HG02642 (cell line): Measurements from ENCODE around the gene CELF5.
A peak's percentile ranks its signal among the peaks of the same experiment; 100 is the strongest.

ENCODE experiments used
- ATAC-seq: cut with Tn5 transposase; IDR thresholded peaks from one replicate; pipeline ENCODE4 v1.9.1; 2021; ENCODE audit warnings: mild to moderate bottlenecking; ENCODE audit not compliant: unreplicated experiment, poor library complexity

Gene CELF5

GRCh38 chr19:3224346-3225168 is at the start of gene CELF5:
Gene CELF5, plus strand, starts transcription at chr19:3224661. Its CDS starts 79 bp downstream, at chr19:3224740.
- ATAC-seq = no peak

- ATAC-seq = no peak
These were observed 48.4 kb upstream of the CELF5 start for GRCh38 chr19:3175781-3176714.

DNA sequence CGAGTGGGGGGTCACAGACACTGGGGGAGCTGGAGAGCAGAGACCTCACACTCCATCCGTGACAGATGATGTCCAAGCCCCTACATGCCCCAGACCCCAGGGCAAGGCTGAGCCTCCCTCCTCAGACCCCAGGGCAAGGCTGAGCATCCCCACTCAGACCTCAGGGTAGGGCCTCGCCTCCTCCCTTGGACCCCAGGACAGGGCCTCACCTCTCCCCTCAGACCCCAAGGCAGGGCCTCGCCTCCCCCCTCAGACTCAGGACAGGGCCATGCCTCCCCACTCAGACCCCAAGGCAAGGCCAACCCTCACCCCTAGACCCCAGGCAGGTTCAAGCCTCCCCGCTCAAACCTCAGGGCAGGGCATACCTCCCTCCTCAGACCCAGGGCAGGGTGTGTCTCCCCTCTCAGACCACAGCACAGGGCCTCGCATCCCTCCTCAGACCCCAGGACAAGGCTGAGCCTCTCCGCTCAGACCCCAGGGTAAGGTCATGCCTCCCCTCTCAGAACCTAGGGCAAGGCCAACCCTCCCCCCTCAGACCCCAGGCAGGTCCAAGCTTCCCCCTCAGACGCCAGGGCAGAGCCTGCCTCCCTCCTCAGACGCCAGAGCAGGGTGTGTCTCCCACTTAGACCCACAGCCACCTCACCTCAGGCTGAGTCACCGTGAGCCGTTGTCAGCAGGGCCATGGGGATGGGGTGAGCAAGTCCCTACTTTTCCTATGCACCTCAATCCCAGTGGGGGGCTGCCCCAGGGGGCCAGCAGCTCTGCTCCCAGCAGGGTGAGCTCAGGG is 47.6 kb upstream of the CELF5 start:
- ATAC-seq = no peak

- ATAC-seq = peak; percentile 30
These were observed 46.0 kb upstream of the CELF5 start, which contains the start of gene S1PR4 for GRCh38 chr19:3178377-3178972. Gene S1PR4, plus strand, starts transcription at chr19:3178769. Its CDS starts 24 bp downstream, at chr19:3178793.

- peak; percentile 21 for ATAC-seq
These were observed 45.3 kb upstream of the CELF5 start for GRCh38 chr19:3178973-3179738.

- no peak for ATAC-seq
These were observed 44.6 kb upstream of the CELF5 start for GRCh38 chr19:3179739-3180293.

DNA sequence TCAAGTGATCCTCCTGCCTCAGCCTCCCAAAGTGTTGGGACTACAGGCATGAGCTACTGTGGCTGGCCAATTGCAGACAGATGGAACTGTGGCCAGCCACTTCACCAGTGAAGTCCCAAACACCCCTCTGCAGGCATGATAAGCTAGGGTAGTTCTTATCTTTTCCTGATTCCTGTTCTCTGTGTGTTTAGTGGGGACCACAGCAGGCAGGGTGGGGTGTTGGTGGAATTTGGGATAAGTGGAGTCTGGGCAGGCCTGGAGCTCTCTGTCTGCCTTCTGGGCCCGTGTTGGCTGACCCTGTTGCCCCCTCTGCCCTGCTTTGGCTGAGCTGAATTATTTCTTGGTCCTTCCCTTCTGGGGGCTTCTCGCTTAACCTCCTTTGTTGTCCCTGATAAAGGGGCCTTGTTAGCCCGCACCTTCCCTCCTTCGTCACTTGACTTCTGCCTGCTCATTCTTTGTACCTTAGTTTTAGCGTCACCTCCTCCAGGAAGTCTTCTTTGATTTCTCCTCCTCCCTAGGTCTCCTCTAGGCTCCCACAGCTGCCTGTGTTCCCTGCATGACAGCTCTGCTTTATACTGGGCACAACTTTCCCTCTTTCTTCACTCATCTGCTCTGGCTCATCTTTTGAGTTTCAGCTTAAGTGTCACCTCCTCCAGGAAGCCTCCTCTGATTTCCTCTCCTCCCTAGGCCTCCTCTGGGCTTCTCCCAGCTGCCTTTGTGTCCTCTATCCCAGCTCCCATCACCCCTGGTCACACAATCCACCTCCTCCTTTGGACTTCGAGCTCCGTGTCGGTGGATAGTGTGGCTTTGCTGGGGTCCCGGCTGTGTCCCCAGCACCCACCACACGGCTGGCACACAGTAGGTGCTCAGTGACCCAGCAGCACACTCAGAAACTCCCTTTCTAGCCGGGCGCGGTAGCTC is 40.5 kb upstream of the CELF5 start:
- ATAC-seq = no peak

DNA sequence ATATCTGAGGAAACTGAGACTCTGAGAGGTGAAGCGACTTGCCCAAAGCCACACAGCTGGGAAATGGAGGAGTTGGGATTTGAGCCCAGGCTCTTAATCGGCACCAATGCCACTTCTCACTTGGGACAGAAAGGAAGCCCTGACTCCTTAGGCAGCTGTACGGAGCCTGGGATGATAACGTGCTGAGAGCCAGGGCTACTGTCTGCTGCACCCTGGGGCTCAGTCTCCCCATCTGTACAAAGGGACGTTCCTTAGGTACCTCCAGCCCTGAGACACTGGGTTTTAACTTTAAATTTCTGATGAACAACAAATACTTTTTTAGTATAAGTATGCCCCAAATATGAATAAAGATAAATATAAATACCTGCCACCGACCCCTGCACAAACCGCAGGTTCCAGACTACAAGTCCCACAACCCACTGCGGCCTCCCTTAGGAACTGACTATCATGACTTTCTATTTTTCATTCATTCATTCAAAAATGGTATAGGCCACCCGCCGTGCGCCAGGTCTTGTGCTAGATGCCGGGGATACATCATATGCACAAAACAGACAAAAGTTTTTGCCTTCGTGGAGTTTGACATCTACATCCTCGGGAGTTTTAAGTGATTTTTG is 39.5 kb upstream of the CELF5 start:
- ATAC-seq = peak; percentile 16

DNA sequence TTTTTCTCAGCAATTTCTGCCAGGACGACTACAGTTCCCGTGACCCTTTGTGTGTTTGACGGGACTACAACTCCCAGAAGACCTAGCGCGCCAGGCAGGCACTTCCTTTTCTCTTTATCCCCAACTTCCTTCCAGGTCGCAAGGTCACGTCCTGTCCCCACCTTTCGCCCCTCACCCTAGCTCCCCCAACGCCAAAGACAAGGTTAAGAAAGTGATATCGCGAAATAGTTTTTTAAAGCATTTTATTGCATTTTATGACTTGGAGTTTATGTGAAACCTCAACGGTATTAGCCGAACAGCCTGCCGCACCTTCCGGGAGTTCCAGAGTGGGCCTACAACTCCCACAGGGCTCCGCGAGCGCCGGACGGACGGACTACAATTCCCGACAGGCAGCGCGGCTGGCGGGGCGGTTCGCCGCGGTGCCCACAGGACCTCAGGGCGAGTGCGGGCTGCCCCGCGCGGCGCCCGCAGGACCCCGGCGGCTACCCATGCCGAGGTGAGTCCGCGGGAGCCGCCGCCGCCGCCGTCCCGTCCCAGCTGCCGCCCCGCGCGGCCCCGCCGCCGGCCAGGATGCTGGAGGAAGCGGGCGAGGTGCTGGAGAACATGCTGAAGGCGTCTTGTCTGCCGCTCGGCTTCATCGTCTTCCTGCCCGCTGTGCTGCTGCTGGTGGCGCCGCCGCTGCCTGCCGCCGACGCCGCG is 38.9 kb upstream of the CELF5 start, which contains the start of gene NCLN:
TSS of gene NCLN (plus strand) at position 470 of the 699 bp plus-strand sequence. CDS start at position 571, 101 bp downstream.
- peak; percentile 83 for ATAC-seq

DNA sequence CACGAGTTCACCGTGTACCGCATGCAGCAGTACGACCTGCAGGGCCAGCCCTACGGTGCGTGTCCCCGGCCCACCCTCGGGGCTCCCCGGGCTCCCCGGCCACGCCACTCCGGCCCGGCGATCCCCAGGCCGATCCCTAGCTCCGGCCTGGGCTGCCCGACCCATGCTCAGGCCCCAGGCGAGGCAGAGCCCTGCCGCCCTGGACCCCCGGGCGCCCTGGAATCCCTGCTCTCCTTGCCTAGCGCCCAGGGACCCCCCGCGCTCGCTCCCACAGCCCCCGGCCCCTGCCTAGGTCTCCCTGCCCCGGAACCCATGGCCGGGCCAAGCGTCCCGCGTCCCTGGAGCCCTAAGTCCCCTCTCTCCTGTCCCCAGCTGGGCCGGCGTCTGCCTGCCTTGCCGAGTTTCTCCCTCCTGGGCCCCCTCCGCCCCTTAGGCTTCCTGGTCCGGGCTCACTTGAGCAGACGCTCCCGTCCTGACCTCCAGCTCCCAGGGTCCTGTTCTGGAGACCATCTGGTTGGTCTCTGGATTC is 38.2 kb upstream of the CELF5 start:
- no peak for ATAC-seq

- ATAC-seq = no peak
These were observed 37.4 kb upstream of the CELF5 start for GRCh38 chr19:3186891-3187661.

- no peak for ATAC-seq
These were observed 36.6 kb upstream of the CELF5 start for GRCh38 chr19:3187662-3188511.

DNA sequence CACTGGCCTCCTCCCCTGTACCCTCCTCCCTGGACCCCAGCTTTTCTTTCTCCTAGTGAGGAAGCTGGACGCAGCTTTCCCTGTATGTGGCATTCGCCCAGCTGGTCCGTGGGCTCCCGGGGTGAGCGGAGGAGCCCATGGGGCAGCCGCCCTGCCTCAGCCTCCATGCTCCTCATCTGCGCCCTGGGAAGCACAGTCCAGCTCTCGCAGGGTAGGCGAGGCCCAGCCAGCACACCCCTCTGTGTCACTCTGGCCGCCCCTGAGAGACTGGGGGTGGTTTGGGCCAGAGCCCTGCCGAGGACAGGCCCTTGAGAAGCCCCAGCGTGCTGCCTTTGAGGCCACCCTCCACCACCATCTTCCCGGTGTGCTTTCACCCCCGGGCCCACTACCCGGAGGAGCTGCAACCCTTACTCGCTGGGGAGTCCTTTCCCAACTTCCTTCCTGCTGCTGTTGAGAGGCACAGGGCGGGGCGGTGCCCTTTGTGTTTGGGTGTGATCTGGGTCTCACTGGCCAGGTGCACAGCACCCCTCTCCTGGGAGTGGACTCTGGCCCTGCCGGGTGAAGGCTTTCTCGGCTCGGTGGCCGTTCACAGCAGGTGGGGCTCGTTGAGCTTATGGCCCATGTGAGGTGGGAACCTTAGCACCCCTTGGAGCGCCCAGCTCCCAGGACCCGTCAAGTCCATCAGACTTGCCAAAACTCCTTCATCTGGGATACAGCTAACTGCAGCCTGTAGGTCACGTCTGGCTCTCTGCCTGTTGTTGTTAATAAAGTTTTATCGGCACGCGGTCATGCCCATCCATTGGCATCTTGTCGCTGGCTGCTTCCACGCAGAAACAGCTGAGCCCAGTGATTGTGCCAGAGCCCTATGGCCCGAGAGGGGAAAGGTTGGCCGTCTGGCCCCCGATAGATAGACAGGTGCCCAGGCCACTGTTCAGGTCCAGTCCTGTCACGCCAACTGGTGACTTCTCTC is 35.5 kb upstream of the CELF5 start:
- no peak for ATAC-seq
